ENCODE results near the gene MSH3.
"Not testable (repeated sequence)": the region's sequence is repeated elsewhere in the genome, so short reads cannot be mapped to it uniquely, and the experiment has no call there.

Gene MSH3

DNA sequence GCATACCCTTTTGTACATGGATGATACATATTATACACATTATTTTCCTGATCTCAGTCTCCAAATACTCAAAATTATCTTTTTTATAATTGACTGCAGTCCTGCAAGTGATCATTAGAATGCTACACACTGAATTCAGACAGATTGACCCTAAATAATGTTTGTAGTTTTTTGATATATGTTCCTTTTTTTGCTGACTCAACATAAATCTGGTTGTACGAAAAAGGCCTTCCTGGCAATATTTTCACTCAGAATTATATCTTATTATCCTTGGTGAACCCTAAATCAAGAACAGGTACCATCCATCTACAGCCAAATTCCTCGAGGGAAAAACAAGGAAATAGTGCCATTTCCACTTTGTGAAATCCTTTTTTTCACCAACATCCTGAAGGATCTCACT lies 200.1 kb downstream of the MSH3 start:
- DNase-seq (ENCODE audit: low spot score), result no peak

DNA sequence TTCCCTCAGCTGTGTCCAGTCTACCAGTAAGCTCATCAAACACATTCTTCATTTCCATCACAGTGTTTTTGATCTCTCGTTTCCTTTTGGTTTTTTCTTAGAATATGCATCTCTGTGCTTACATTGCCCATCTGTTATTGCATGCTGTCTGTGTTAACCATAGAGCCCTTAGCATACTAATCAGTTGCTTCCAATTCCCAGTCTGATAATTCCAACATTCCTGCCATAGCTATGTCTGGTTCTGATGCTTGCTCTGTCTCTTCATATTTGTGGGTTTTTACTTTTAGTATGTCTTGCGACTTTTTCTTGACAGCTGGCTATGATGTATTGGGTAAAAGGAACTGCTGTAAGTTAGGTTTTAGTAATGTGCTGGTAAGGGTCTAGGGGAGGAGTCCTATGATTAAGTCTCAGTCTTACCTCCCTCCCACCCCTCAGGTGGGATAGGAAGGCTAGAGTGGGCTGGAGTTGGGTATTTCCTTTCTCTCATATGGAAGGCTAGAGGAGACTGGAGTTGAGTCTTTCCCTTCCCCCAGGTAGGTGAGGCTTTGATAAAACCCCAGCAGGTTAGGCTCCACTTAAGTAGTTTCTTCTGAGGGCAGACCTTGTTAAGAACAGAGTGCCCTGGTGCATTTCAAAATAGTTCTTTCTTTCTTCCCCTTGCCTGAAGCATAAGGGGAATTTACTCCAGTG lies 206.6 kb downstream of the MSH3 start:
- no peak for DNase-seq (ENCODE audit: low spot score)

- no peak for DNase-seq (ENCODE audit: low spot score)
Observed at GRCh38 chr5:80863708-80864107, 209.3 kb downstream of the MSH3 start.

- DNase-seq (ENCODE audit: low spot score), result no peak
Observed at GRCh38 chr5:80864109-80864508, 209.7 kb downstream of the MSH3 start.

DNA sequence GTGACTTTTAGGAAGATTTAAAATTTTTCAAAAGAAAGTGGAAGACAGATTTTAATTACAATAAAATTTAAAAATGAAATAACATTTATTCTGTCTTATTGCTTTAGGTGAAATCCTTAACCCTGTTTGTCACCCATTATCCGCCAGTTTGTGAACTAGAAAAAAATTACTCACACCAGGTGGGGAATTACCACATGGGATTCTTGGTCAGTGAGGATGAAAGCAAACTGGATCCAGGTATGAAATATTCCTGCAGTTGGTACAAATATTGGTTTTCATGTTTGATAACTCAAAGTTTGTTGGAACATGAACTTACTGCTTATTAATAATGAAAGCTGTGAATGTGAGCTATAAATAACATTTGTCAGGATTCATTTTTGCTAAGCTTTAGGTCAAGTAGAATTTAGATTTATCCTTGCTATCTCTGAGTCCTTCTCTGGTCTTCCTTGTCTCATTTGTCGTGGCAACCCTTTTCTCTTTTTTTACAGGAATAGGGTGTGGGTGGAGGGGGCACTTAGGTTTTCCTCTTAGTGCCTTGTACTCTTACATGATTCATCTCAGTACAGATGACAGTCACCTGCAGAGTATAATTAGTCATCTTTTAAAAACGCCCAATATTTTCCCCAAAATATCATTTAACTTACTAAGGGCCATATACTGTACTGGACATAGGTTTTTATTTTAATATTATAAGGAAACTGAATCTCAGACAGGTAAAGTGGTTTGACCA lies 210.4 kb downstream of the MSH3 start:
- no peak for DNase-seq (ENCODE audit: low spot score)

DNA sequence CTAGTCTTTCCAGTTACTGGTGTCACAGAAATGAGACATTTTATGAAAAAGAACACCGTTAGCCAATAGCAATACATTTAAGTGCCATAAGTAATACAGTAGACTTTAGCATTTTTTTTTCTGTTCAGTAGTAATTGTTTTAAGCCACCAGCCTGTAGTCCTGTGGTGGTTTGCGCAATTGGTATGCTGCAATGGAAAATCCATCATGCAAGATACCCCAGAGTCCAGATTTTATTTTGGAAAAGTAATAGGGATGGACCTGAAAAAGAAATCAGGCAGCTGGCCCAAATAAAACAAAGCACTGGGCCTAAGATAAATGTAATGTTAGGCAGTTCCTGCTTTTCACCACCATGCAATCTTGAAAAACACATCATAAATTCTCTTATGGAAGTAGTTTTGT lies 211.1 kb downstream of the MSH3 start:
- no peak for DNase-seq (ENCODE audit: low spot score)

- DNase-seq (ENCODE audit: low spot score), result no peak
Observed at GRCh38 chr5:80866371-80866770, 211.9 kb downstream of the MSH3 start.

- no peak for DNase-seq (ENCODE audit: low spot score)
Observed at GRCh38 chr5:80867233-80867632, 212.8 kb downstream of the MSH3 start.

DNA sequence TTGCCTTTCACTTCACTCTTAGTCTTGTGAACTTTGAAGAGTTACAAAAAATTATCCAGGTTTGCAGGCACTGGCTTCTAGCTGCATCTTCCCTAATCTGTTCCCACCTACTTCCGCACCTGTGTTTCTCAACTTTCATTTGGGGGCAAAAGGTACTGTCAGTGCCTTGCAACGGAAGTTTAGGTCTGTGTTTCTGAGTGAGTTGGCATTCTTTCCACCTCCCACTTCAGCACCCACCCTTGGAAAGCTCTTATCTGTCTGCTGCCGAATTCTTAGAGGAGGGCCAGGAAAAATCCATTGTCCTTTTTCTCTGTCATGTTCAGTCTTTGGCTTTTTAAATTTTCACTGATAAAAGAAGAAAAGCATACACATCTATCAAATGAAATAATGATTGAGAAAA lies 216.0 kb downstream of the MSH3 start:
- DNase-seq (ENCODE audit: low spot score), result no peak

DNA sequence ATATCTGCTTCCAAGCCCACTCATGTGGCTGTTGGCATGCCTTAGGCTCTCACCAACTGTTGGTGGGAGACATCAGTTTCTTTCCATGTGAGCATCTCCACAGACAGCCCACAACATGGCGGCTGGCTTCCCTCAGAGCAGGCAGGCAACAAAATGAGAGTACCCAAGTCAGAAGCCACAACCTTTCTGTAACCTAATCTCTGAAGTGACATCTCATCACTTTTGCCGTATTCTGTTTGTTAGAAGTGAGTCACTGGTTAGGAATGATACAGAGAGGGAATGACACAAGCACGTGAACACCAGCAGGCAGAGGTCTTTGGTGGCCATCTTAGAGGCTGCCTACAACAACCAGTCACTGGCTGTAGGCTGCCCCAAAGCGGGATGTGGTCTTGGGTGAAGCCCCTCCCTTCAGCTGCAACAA lies 217.1 kb downstream of the MSH3 start:
- no peak for DNase-seq (ENCODE audit: low spot score)

- no peak for DNase-seq (ENCODE audit: low spot score)
Observed at GRCh38 chr5:80874162-80874561, 219.7 kb downstream of the MSH3 start.

- no peak for DNase-seq (ENCODE audit: low spot score)
Observed at GRCh38 chr5:80877592-80877991, 223.1 kb downstream of the MSH3 start.

- no peak for DNase-seq (ENCODE audit: low spot score)
Observed at GRCh38 chr5:80881726-80882125, 227.3 kb downstream of the MSH3 start.

DNA sequence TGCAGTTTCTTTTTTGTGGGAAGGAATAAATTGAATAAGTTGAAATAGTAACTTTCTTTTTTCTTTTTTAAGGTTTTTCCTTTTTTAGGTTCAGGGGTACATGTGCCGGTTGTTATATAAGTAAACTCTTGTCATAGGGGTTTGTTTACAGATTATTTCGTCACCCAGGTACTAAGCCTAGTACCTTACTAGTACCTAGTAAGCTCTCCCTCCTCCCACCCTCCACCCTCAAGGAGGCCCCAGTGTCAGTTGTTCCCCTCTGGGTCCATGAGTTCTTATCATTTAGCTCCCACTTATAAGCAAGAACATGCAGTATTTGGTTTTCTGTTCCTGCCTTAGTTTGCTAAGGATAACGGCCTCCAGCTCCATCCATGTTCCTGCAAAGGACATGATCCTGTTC lies 228.9 kb downstream of the MSH3 start:
- not testable (repeated sequence) for DNase-seq (ENCODE audit: low spot score)

DNA sequence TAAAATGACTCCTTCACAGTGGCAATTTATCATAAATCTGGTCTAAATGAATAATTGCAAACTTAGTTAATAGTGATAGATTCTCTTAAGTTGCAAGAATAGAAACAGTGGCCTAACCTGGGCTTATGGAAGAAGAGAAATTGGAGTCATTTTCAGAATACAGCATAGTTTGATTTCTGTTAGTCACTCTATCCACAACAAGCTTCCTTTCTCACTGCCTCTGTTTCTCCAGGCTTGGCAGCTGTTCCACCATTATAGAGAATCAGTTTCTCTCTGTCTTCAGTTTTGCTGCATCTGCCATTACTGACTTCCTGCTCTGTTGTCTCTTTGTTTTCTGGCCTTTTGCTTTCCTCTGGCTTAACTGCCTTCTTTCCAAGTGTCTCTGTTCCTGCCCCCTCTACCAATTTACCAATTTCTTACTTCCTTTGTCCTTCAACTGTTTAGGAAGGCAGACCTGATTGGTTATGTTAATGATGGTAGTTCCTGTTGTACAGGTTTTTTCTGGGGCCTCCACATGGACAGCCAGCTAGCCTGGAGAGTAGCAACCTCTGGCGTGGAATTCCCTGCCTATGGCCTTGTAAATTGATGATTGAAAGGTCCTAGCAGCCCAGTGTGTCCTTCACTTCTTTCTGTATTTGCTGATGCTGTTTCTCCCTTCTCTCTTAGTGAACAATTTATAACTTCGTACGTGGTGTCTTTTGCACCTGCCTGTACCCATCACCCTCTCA lies 229.8 kb downstream of the MSH3 start:
- DNase-seq (ENCODE audit: low spot score), result no peak

DNA sequence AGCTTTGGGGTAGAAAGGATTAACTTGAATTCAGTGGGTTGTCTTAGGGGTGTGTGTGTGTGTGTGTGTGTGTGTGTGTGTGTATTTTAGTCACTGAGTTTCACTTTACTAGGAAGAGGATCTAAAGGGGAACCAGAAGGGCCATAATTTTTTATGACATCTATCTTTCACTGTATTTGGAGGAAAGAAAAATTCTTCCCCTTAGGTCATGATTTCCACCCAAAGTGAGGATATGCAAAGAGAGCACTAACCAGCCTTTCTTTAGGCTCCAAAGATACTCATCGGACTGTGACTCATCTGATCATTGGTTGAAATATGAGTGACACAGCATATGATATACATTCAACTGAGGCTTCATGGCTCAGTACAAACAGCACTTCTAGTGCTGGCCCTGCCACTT lies 230.5 kb downstream of the MSH3 start:
- no peak for DNase-seq (ENCODE audit: low spot score)

GRCh38 chr5:80885396-80886000 lies 231.0 kb downstream of the MSH3 start:
- DNase-seq (ENCODE audit: low spot score), result no peak

DNA sequence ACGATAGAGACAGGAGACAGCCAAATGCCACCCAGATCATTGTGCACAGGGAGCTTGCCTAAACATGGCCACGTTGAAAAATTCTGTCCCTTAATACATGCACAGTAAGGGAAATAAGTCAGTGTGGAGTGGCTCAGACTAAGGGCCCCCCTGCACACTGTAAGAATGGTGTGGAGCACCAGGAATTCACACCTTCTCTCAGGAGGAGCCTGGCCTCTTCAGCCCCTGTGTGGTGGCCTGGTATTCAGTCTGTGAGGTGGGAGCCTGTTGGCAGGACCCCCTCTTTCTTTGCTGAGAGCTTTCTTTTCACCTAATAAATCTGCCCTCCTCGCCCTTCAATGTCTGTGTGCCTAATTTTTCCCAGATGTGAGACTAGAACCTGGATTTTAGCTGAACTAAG lies 239.6 kb downstream of the MSH3 start:
- no peak for DNase-seq (ENCODE audit: low spot score)

DNA sequence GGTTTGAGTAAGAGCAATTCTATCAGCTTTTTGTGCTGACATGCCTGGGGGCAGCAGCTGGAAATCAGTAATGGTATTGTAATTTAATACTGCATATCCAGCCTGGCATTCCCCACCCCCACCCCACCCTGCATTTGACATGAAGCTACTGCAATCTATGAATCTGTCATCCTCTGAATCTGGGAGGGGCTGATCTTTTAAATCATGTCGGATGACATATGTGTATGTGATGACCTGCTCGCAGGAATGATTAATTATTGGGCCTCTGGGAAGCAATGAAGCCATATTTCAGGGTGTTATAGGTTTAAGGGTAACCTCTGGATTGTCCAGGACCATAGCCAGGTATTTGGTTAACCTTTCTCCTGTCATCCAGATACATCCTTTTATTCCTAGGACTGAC lies 241.1 kb downstream of the MSH3 start:
- DNase-seq (ENCODE audit: low spot score), result no peak

- DNase-seq (ENCODE audit: low spot score), result not testable (repeated sequence)
Observed at GRCh38 chr5:80902624-80903023, 248.2 kb downstream of the MSH3 start.

GRCh38 chr5:80904533-80905187 lies 250.2 kb downstream of the MSH3 start:
- DNase-seq (ENCODE audit: low spot score), result no peak

GRCh38 chr5:80905405-80905804 lies 251.0 kb downstream of the MSH3 start:
- no peak for DNase-seq (ENCODE audit: low spot score)

Measured in ecto neural progenitor cell (in vitro differentiated cells).